Transverse colon (tissue), 4 donors: ENCODE measurements around the gene OXSR1.

Experiments used
- CTCF ChIP-seq, 5 experiments: fragments of 200-600 bp in 3 of 5; fragments of 450-650 bp in 2 of 5; sonication (generic) in 3 of 5; IDR thresholded peaks; 1 replicate in 2 of 5; 2 replicates in 3 of 5; pipeline ENCODE4 v1.5.1; 2016 to 2017; ENCODE audit warnings: antibody characterized with exemption in 5 of 5, inconsistent platforms in 3 of 5, mild to moderate bottlenecking in 2 of 5, moderate library complexity in 1 of 5
- POLR2A ChIP-seq: fragments of 450-650 bp; IDR thresholded peaks from one replicate; pipeline ENCODE4 v1.6.1; 2016; ENCODE audit warnings: antibody characterized with exemption, mild to moderate bottlenecking, moderate library complexity
- POLR2AphosphoS5 ChIP-seq, 3 donors: sonication (generic); formaldehyde crosslinking; IDR thresholded peaks; one replicate each; pipeline ENCODE4 v1.6.1; 2016; ENCODE audit warnings: antibody characterized with exemption in 3 of 3

GRCh38 chr3:38146504-38146903, 18.8 kb upstream of the OXSR1 start:
- TF ChIP-seq CTCF (IDR thresholded peaks at IDR 0.05), result no peak
- no peak for TF ChIP-seq POLR2AphosphoS5 (IDR thresholded peaks at IDR 0.05)
- TF ChIP-seq POLR2A, result no peak
